IMR-90 (cell line): Measurements from ENCODE around the gene NFKBIB. TPM values are rescaled to one million over a fixed set of nuclear protein-coding genes. Genes with fewer than 3 reads are reported as not detected.

Source experiments
- ATAC-seq: fragments of 200-7000 bp; cut with Tn5 transposase; 2 replicates; pipeline ENCODE4 v1.9.1; 2020; ENCODE audit warnings: low read depth, mild to moderate bottlenecking, moderate library complexity
- BruUV-seq: library from RNA; stranded (reverse); fragments of 400-500 nt; replicated peaks from 2 replicates; lab custom pipeline; 2021; lab: Mats Ljungman, UMichigan
- CTCF ChIA-PET: fragments of 300-600 bp; formaldehyde crosslinking; extraction: SDS; loops from one replicate; lab custom pipeline; 2021; ENCODE audit warnings: antibody characterized with exemption; lab: Yijun Ruan, JAX
- POLR2A ChIA-PET: fragments of 300-600 bp; sonication (Branson Sonifier 250); formaldehyde crosslinking; loops from one replicate; lab custom pipeline; 2022; ENCODE audit warnings: antibody characterized with exemption; ENCODE audit not compliant: unreplicated experiment; lab: Charles Lee
- DNase-seq: peaks from one replicate; pipeline ENCODE4 v3.0.0; 2013
- H2AFZ ChIP-seq: replicated peaks from 2 replicates; pipeline ENCODE3; 2013; ENCODE audit warnings: low read length, mild to moderate bottlenecking; ENCODE audit not compliant: poor library complexity
- H2AK5ac ChIP-seq: 2 replicates; pipeline ENCODE4 v1.6.1; 2013; ENCODE audit warnings: low read depth, low read length, inconsistent platforms
- H2AK9ac ChIP-seq: replicated peaks from 2 replicates; pipeline ENCODE3; 2013; ENCODE audit warnings: mild to moderate bottlenecking, low read depth, low read length, moderate library complexity; ENCODE audit not compliant: poor library complexity
- H2BK120ac ChIP-seq: 2 replicates; pipeline ENCODE4 v1.6.1; 2013; ENCODE audit warnings: low read depth, low read length, inconsistent platforms
- H2BK15ac ChIP-seq: 3 replicates; pipeline ENCODE4 v1.6.1; 2013; ENCODE audit warnings: low read depth, low read length, inconsistent platforms
- H2BK20ac ChIP-seq: 2 replicates; pipeline ENCODE4 v1.6.1; 2013; ENCODE audit warnings: low read depth, mild to moderate bottlenecking, inconsistent platforms, low read length, moderate library complexity
- H2BK5ac ChIP-seq: 2 replicates; pipeline ENCODE4 v1.6.1; 2013; ENCODE audit warnings: mild to moderate bottlenecking, low read depth, low read length, inconsistent platforms; ENCODE audit not compliant: poor library complexity, severe bottlenecking
- H3K14ac ChIP-seq: replicated peaks from 2 replicates; pipeline ENCODE4 v1.6.1; 2013; ENCODE audit warnings: low read depth, low read length, inconsistent platforms
- H3K18ac ChIP-seq: 2 replicates; pipeline ENCODE4 v1.6.1; 2013; ENCODE audit warnings: low read depth, low read length, control low read depth
- H3K23ac ChIP-seq: 2 replicates; pipeline ENCODE4 v1.6.1; 2013; ENCODE audit warnings: low read depth, low read length, inconsistent platforms
- H3K27ac ChIP-seq: 2 replicates; pipeline ENCODE4 v1.5.1; 2013; ENCODE audit warnings: mild to moderate bottlenecking, control low read depth, low read length; ENCODE audit not compliant: insufficient read depth
- H3K27me3 ChIP-seq: 2 replicates; pipeline ENCODE4 v1.6.1; 2013; ENCODE audit warnings: low read length; ENCODE audit not compliant: control insufficient read depth, insufficient read depth
- H3K36me3 ChIP-seq: 2 replicates; pipeline ENCODE4 v1.6.1; 2013; ENCODE audit warnings: low read length, mixed read lengths; ENCODE audit not compliant: control insufficient read depth, insufficient read depth
- H3K4ac ChIP-seq: 2 replicates; pipeline ENCODE4 v1.6.1; 2013; ENCODE audit warnings: low read depth, low read length, inconsistent platforms
- H3K4me1 ChIP-seq: 2 replicates; pipeline ENCODE4 v1.6.1; 2013; ENCODE audit warnings: low read length, mixed read lengths; ENCODE audit not compliant: control insufficient read depth, insufficient read depth
- H3K4me2 ChIP-seq: 2 replicates; pipeline ENCODE4 v1.6.1; 2013; ENCODE audit warnings: low read depth, mild to moderate bottlenecking, control low read depth, low read length, moderate library complexity
- H3K4me3 ChIP-seq: 2 replicates; pipeline ENCODE4 v1.5.1; 2013; ENCODE audit warnings: low read depth, mild to moderate bottlenecking, control low read depth, low read length, moderate library complexity; ENCODE audit not compliant: insufficient read depth
- H3K56ac ChIP-seq: 2 replicates; pipeline ENCODE4 v1.6.1; 2013; ENCODE audit warnings: low read length, inconsistent platforms; ENCODE audit not compliant: insufficient read depth; ENCODE audit errors: extremely low read depth
- H3K79me1 ChIP-seq, 2 experiments: 2 replicates each; pipeline ENCODE4 v1.6.1; 2013; ENCODE audit warnings: low read length in 2 of 2, inconsistent platforms in 1 of 2, low read depth in 1 of 2
- H3K9ac ChIP-seq: 2 replicates; pipeline ENCODE4 v1.6.1; 2013; ENCODE audit warnings: low read depth, low read length, control low read depth
- H3K9me1 ChIP-seq: 2 replicates; pipeline ENCODE4 v1.6.1; 2013; ENCODE audit warnings: low read length, inconsistent platforms; ENCODE audit not compliant: insufficient read depth
- H3K9me3 ChIP-seq: 2 replicates; pipeline ENCODE4 v1.6.1; 2013; ENCODE audit warnings: low read length; ENCODE audit not compliant: control insufficient read depth, insufficient read depth
- H4K20me1 ChIP-seq: 2 replicates; pipeline ENCODE4 v1.6.1; 2013; ENCODE audit warnings: low read length, inconsistent platforms; ENCODE audit not compliant: insufficient read depth
- H4K5ac ChIP-seq: 2 replicates; pipeline ENCODE4 v1.6.1; 2013; ENCODE audit warnings: mild to moderate bottlenecking, low read depth, low read length, control low read depth
- H4K8ac ChIP-seq, 2 experiments: 2 replicates each; pipeline ENCODE4 v1.6.1; 2013; ENCODE audit warnings: low read depth in 2 of 2, low read length in 2 of 2, control low read depth in 1 of 2, inconsistent platforms in 1 of 2
- H4K91ac ChIP-seq: 2 replicates; pipeline ENCODE4 v1.6.1; 2013; ENCODE audit warnings: low read depth, low read length, inconsistent platforms; ENCODE audit not compliant: insufficient read depth
- BHLHE40 ChIP-seq: fragments of 150-350 bp; IDR thresholded peaks from 2 replicates; pipeline ENCODE4 v1.6.1; 2016; ENCODE audit warnings: mild to moderate bottlenecking, low read depth, low read length
- CEBPB ChIP-seq: IDR thresholded peaks from 2 replicates; pipeline ENCODE4 v1.6.1; 2012; ENCODE audit warnings: low read depth, low read length, improper control_type of control experiment
- CHD1 ChIP-seq: IDR thresholded peaks from 2 replicates; pipeline ENCODE4 v1.6.1; 2012; ENCODE audit warnings: low read depth, low read length, improper control_type of control experiment
- CTCF ChIP-seq: conservative IDR thresholded peaks from 2 replicates; pipeline ENCODE4 v1.5.1; 2012; ENCODE audit warnings: mild to moderate bottlenecking, low read depth, low read length, improper control_type of control experiment
- ELK1 ChIP-seq: fragments of 150-350 bp; IDR thresholded peaks from 2 replicates; pipeline ENCODE4 v1.6.1; 2016; ENCODE audit warnings: low read depth, mild to moderate bottlenecking, low read length, moderate library complexity, borderline replicate concordance
- FOS ChIP-seq: fragments of 150-350 bp; IDR thresholded peaks from 2 replicates; pipeline ENCODE4 v1.6.1; 2016; ENCODE audit warnings: low read depth, low read length
- MAFK ChIP-seq: IDR thresholded peaks from 2 replicates; pipeline ENCODE4 v1.6.1; 2012; ENCODE audit warnings: low read depth, low read length, improper control_type of control experiment
- MAZ ChIP-seq: IDR thresholded peaks from 2 replicates; pipeline ENCODE4 v1.6.1; 2012; ENCODE audit warnings: low read depth, mild to moderate bottlenecking, low read length, improper control_type of control experiment, moderate library complexity, borderline replicate concordance
- NFE2L2 ChIP-seq: fragments of 150-350 bp; IDR thresholded peaks from 2 replicates; pipeline ENCODE4 v1.6.1; 2016; ENCODE audit warnings: low read depth, mild to moderate bottlenecking, low read length
- POLR2A ChIP-seq: IDR thresholded peaks from 2 replicates; pipeline ENCODE4 v1.6.1; 2012; ENCODE audit warnings: mild to moderate bottlenecking, low read depth, low read length
- RAD21 ChIP-seq: IDR thresholded peaks from 2 replicates; pipeline ENCODE4 v1.6.1; 2012; ENCODE audit warnings: low read length, improper control_type of control experiment
- RCOR1 ChIP-seq: IDR thresholded peaks from 2 replicates; pipeline ENCODE4 v1.6.1; 2012; ENCODE audit warnings: mild to moderate bottlenecking, low read length, improper control_type of control experiment; ENCODE audit not compliant: insufficient replicate concordance
- RFX5 ChIP-seq: IDR thresholded peaks from 2 replicates; pipeline ENCODE4 v1.8.0; 2012; ENCODE audit warnings: low read depth, mild to moderate bottlenecking, low read length, moderate library complexity
- SMC3 ChIP-seq: fragments of 150-350 bp; IDR thresholded peaks from 2 replicates; pipeline ENCODE4 v1.6.1; 2016; ENCODE audit warnings: low read depth, mild to moderate bottlenecking, antibody characterized with exemption, low read length, moderate library complexity
- USF2 ChIP-seq: fragments of 150-350 bp; IDR thresholded peaks from 2 replicates; pipeline ENCODE4 v1.6.1; 2017; ENCODE audit warnings: mild to moderate bottlenecking, antibody characterized with exemption, low read length, low read depth
- WGBS, 2 experiments: methylation state at CpG; one replicate each; pipeline versions ENCODE4 v1.1.5 to v1.1.7; 2013; ENCODE audit warnings: missing lambda C conversion rate in 2 of 2; ENCODE audit not compliant: insufficient read length in 1 of 2; ENCODE audit errors: extremely low coverage in 2 of 2; 5-methylcytosine and 5-hydroxymethylcytosine counted together
- dilution Hi-C: fragments of 300-500 bp; cut with HindIII; formaldehyde crosslinking; loops from one replicate; pipeline ENCODE4 v1.14.3; 2018; ENCODE audit warnings: low sequenced_read_pairs; ENCODE audit not compliant: unreplicated experiment
- in situ Hi-C: fragments of 300-500 bp; cut with MboI; formaldehyde crosslinking; loops from 3 replicates; pipeline ENCODE4 v1.14.3; 2019; ENCODE audit warnings: low sequenced_read_pairs, inconsistent platforms, mixed read lengths
- intact Hi-C: fragments of 100-400 bp; cut with micrococcal nuclease; formaldehyde crosslinking; loops from 2 replicates; pipeline ENCODE4 v1.10.0; 2022
- polyA plus RNA-seq, 3 experiments: library from polyadenylated mRNA; depleted of rRNA; stranded (reverse); fragments of >200 nt; gene quantifications; 2 replicates each; pipeline ENCODE4 v1.2.3, GENCODE V29; 2012; ENCODE audit warnings: low replicate concordance in 1 of 3
- total RNA-seq: library from RNA; depleted of rRNA; stranded (reverse); fragments of >200 nt; gene quantifications from 2 replicates; pipeline ENCODE4 v1.2.3, GENCODE V29; 2012

NFKBIB gene
- total and polyA plus RNA-seq, 2 of the 4 experiments (the other 2 are of a cell fraction), result 7.5 to 25.5 TPM

DNA sequence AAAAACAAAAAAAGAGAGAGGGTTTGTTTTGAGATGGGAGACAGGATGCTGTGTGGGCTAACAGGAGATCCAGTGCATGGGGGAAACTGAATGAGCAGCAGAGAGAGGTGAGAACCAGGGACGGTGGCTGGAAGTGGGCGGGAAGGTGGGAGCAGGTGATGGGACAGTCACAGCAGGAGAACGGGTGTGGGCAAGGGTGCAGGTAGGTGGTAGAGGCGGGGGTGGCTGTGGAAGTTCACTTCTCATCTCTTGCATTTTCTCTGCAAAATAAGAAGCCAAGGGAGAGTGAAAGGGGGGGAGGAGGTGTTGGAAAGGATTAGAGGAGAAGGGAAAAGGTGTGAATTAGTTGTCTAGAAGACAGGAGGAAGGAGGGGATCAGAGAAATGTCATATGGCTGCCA, 53.9 kb downstream of the NFKBIB start:
- Histone ChIP-seq H3K18ac (no peak overlapping the region), H3K56ac (no peak overlapping the region), H2BK20ac (no peak overlapping the region), H3K36me3 (no peaks in the 10 kb centered on the region), H4K5ac (no peak overlapping the region), H2AK9ac (no peak overlapping the region), H2BK15ac (no peak overlapping the region), H3K23ac (no peak overlapping the region), H2BK120ac (no peak overlapping the region), H2AK5ac (no peak overlapping the region), H3K9me3 (no peaks in the 10 kb centered on the region), H3K4ac (no peak overlapping the region), H3K27me3 (no peaks in the 10 kb centered on the region), H2BK5ac (no peak overlapping the region), H3K14ac (no peak overlapping the region), H4K91ac (no peak overlapping the region), H3K9me1 (0 out of 2 replicates have a peak, but pooled peaks cover 3% of the 10 kb centered on the region), H3K79me1 (peaks cover 0 to 3% of the 10 kb centered on the region in 2 experiments; a peak in 1 of 4 replicates), H2AFZ (no peak overlapping the region), H3K9ac (no peak overlapping the region), H3K4me2 (no peak overlapping the region), H3K27ac (no peak overlapping the region), H3K4me1 (peaks cover 2% of the 10 kb centered on the region; the same call in 1 of the 2 replicates), H3K4me3 (no peak overlapping the region), H4K20me1 (no peaks in the 10 kb centered on the region; the same call in 1 of the 2 replicates), H4K8ac (no peak overlapping the region)
- TF ChIP-seq BHLHE40 (no peak), NFE2L2 (no peak), USF2 (no peak), MAZ (no peak), CTCF (no peak), RFX5 (no peak), ELK1 (no peak), RCOR1 (no peak), MAFK (no peak), CEBPB (no peak), SMC3 (no peak), CHD1 (no peak), RAD21 (no peak), FOS (no peak), POLR2A (no peak)
- ChIA-PET CTCF (interaction anchor here (1.0 kb wide), 1 partner anchor 23 kb away, joined by 3 read pairs; the partner anchor contains the start of genes MRPS12 and SARS2), POLR2A (no interaction called here)
- 50% methylated on average over 2 of the region's 4 CpGs; no CpG with 5 or more reads in 1 of the 2 experiments for WGBS, 2 experiments
- no TSS peak for BruUV-seq
- intact Hi-C loops, result no loop called here
- ATAC-seq (no peak), DNase-seq (no peak)
- dilution Hi-C loops, result no loop called here
- in situ Hi-C loops, result loop anchor here (10.0 kb wide), 1 partner anchor 371 kb away; the partner anchor contains the start of gene LRFN1
